HL-60 (cell line): Measurements from ENCODE around the gene GFRA4.

Experiments
- DNase-seq, 2 experiments: peaks; one replicate each; pipeline ENCODE4 v3.0.0-alpha.2; 2010 to 2020; ENCODE audit warnings: low read depth in 1 of 2, low spot score in 1 of 2
- H3K27ac ChIP-seq: fragments of 250-450 bp; sonication (Bioruptor Pico); replicated peaks from 2 replicates; pipeline ENCODE4 v1.5.1; 2020; ENCODE audit warnings: mild to moderate bottlenecking, moderate library complexity
- H3K27me3 ChIP-seq: fragments of 250-450 bp; sonication (Bioruptor Pico); 2 replicates; pipeline ENCODE4 v1.5.1; 2021; ENCODE audit warnings: mild to moderate bottlenecking, moderate library complexity; ENCODE audit not compliant: insufficient read depth, poor library complexity, severe bottlenecking
- H3K4me3 ChIP-seq: replicated peaks from 2 replicates; pipeline ENCODE4 v1.5.1; 2011; ENCODE audit warnings: mild to moderate bottlenecking, control low read depth, low read length; ENCODE audit not compliant: insufficient read depth
- CTCF ChIP-seq: IDR thresholded peaks from one replicate; pipeline ENCODE4 v1.5.1; 2011; ENCODE audit warnings: low read length, control low read depth, inconsistent platforms; ENCODE audit not compliant: insufficient read depth
- GABPA ChIP-seq: IDR thresholded peaks from 2 replicates; pipeline ENCODE4 v1.6.1; 2012; ENCODE audit warnings: low read depth
- POLR2AphosphoS5 ChIP-seq: IDR thresholded peaks from 2 replicates; pipeline ENCODE4 v1.6.1; 2012; ENCODE audit warnings: low read depth
- REST ChIP-seq: IDR thresholded peaks from 2 replicates; pipeline ENCODE4 v1.6.1; 2012; ENCODE audit warnings: low read depth; ENCODE audit not compliant: insufficient replicate concordance
- SPI1 ChIP-seq: IDR thresholded peaks from 2 replicates; pipeline ENCODE4 v1.6.1; 2012; ENCODE audit warnings: low read depth, mild to moderate bottlenecking, borderline replicate concordance

The GFRA4 gene

GRCh38 chr20:3696200-3696599 is 33.0 kb upstream of the GFRA4 start:
- no peak for DNase-seq
- Histone ChIP-seq H3K27ac (no peak overlapping the region), H3K27me3 (no peaks in the 10 kb centered on the region), H3K4me3 (no peak overlapping the region)
- TF ChIP-seq SPI1: no peak
- TF ChIP-seq CTCF: peak; percentile 19

GRCh38 chr20:3694864-3695263 is 31.7 kb upstream of the GFRA4 start:
- no peak overlapping the region for H3K4me3 ChIP-seq
- no peak overlapping the region for H3K27ac ChIP-seq
- TF ChIP-seq GABPA: no peak
- TF ChIP-seq POLR2AphosphoS5: no peak
- no peak for TF ChIP-seq REST
- no peak for TF ChIP-seq SPI1
- TF ChIP-seq CTCF: no peak
- H3K27me3 ChIP-seq: no peaks in the 10 kb centered on the region
- DNase-seq: no peak

GRCh38 chr20:3693376-3693775 is 30.2 kb upstream of the GFRA4 start:
- H3K27me3 ChIP-seq: no peaks in the 10 kb centered on the region
- H3K4me3 ChIP-seq: no peak overlapping the region
- no peak for DNase-seq
- TF ChIP-seq GABPA: no peak
- no peak for TF ChIP-seq POLR2AphosphoS5
- no peak for TF ChIP-seq SPI1
- no peak for TF ChIP-seq REST
- no peak for TF ChIP-seq CTCF
- no peak overlapping the region for H3K27ac ChIP-seq

- TF ChIP-seq CTCF (no peak), REST (no peak), SPI1 (no peak), GABPA (no peak), POLR2AphosphoS5 (no peak)
- H3K27me3 ChIP-seq: no peaks in the 10 kb centered on the region
Measured at GRCh38 chr20:3692706-3693294, 29.6 kb upstream of the GFRA4 start.

More at GRCh38 chr20:3692706-3693294, 29.6 kb upstream of the GFRA4 start:
- no peak overlapping the region for H3K4me3 ChIP-seq
- no peak overlapping the region for H3K27ac ChIP-seq
- no peak for DNase-seq
